ENCODE results near the gene SIPA1L2. TPM values are rescaled to one million over a fixed set of nuclear protein-coding genes. Genes with fewer than 3 reads are reported as not detected.

SIPA1L2 gene
- total RNA-seq, 1 donor from 2014 or later: 41.0 TPM

GRCh38 chr1:232622378-232622777 is 7.6 kb downstream of the SIPA1L2 start:
- Mint-ChIP-seq H3K36me3 (ENCODE audit: insufficient read depth) (peaks cover 8% of the 10 kb centered on the region), H3K27ac (no peak overlapping the region), H3K4me1 (ENCODE audit: low read depth) (peaks cover 31% of the 10 kb centered on the region), H3K9me3 (ENCODE audit: low read depth) (no peaks in the 10 kb centered on the region), H3K27me3 (no peaks in the 10 kb centered on the region), H3K4me3 (ENCODE audit: low read depth) (no peak overlapping the region)
- no peak for TF ChIP-seq CTCF (IDR thresholded peaks at IDR 0.05; ENCODE audit: unreplicated experiment)
- no peak for DNase-seq (ENCODE audit: low spot score, unreplicated experiment)

GRCh38 chr1:232621050-232621449 is 8.9 kb downstream of the SIPA1L2 start:
- Mint-ChIP-seq H3K27me3 (no peaks in the 10 kb centered on the region), H3K9me3 (ENCODE audit: low read depth) (no peaks in the 10 kb centered on the region), H3K36me3 (ENCODE audit: insufficient read depth) (peaks cover 8% of the 10 kb centered on the region), H3K27ac (no peak overlapping the region), H3K4me3 (ENCODE audit: low read depth) (no peak overlapping the region), H3K4me1 (ENCODE audit: low read depth) (peaks cover 20% of the 10 kb centered on the region)
- TF ChIP-seq CTCF (IDR thresholded peaks at IDR 0.05; ENCODE audit: unreplicated experiment): no peak
- DNase-seq (ENCODE audit: low spot score, unreplicated experiment): no peak

DNA sequence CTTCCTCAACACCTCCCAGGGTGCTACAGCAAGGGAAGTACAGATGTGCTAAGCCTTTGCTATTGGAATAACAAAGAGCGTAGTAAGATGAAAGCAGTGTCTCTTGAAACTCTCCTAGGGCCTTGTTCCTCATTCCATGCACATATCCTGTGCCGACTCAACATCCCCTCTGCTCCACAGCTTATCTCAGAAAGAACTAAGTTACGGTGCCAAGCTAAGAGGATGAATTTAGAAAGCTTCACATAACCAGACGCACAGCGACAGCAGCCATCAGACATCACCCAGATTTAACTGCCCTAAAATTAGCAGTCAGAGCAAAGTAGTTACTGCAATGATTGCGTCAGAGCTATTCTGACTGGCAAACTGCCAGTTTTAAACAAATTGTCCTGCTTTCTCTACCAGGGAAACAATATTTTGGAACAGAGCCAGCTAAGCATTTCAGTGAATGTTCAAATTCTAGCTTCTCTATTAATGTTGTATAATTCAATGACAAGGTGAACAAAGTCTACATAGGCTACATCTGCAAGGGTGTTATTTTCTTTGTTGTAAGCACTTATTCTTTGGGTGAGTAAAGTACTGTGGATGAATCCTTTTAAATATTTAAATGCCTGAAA is 9.5 kb downstream of the SIPA1L2 start:
- Mint-ChIP-seq H3K27ac (no peak overlapping the region), H3K4me3 (ENCODE audit: low read depth) (no peak overlapping the region), H3K9me3 (ENCODE audit: low read depth) (no peaks in the 10 kb centered on the region), H3K36me3 (ENCODE audit: insufficient read depth) (peaks cover 8% of the 10 kb centered on the region), H3K4me1 (ENCODE audit: low read depth) (peaks cover 21% of the 10 kb centered on the region), H3K27me3 (no peaks in the 10 kb centered on the region)
- TF ChIP-seq CTCF (IDR thresholded peaks at IDR 0.05; ENCODE audit: unreplicated experiment): no peak
- no peak for DNase-seq (ENCODE audit: low spot score, unreplicated experiment)

- no peak for TF ChIP-seq CTCF (IDR thresholded peaks at IDR 0.05; ENCODE audit: unreplicated experiment)
- Mint-ChIP-seq H3K27ac (no peak overlapping the region), H3K27me3 (no peaks in the 10 kb centered on the region), H3K36me3 (ENCODE audit: insufficient read depth) (peaks cover 9% of the 10 kb centered on the region), H3K4me1 (ENCODE audit: low read depth) (peaks cover 36% of the 10 kb centered on the region), H3K9me3 (ENCODE audit: low read depth) (no peaks in the 10 kb centered on the region), H3K4me3 (ENCODE audit: low read depth) (no peak overlapping the region)
- DNase-seq (ENCODE audit: low spot score, unreplicated experiment): no peak
Observed at GRCh38 chr1:232617237-232617636, 12.7 kb downstream of the SIPA1L2 start.

- TF ChIP-seq CTCF (IDR thresholded peaks at IDR 0.05; ENCODE audit: unreplicated experiment): no peak
- H3K36me3 Mint-ChIP-seq (ENCODE audit: insufficient read depth): peaks cover 13% of the 10 kb centered on the region
- peaks cover 36% of the 10 kb centered on the region for H3K4me1 Mint-ChIP-seq (ENCODE audit: low read depth)
- H3K27me3 Mint-ChIP-seq: no peaks in the 10 kb centered on the region
- peak overlapping the region; percentile 22 for H3K4me3 Mint-ChIP-seq (ENCODE audit: low read depth)
- no peaks in the 10 kb centered on the region for H3K9me3 Mint-ChIP-seq (ENCODE audit: low read depth)
- DNase-seq (ENCODE audit: low spot score, unreplicated experiment): no peak
- no peak overlapping the region for H3K27ac Mint-ChIP-seq
Observed at GRCh38 chr1:232615306-232615800, 14.6 kb downstream of the SIPA1L2 start.
